OCI-LY3 (cell line): ENCODE measurements around the gene B4GALT2.

Experiments
- EZH2phosphoT487 ChIP-seq: fragments of 200-600 bp; shearing (Covaris generic); IDR thresholded peaks from 2 replicates; pipeline ENCODE4 v1.6.1; 2018; ENCODE audit warnings: antibody characterized with exemption, mixed run types, low read depth
- TF ChIP-seq, protein P1 (sequence below): fragments of 200-600, 300-600 bp; sonication (generic); IDR thresholded peaks from 2 replicates; pipeline ENCODE4 v1.5.1; 2014; ENCODE audit warnings: antibody characterized with exemption, low read length, low read depth

GRCh38 chr1:44012404-44012803 is 33.4 kb downstream of the B4GALT2 start:
- TF ChIP-seq, protein P1, sequence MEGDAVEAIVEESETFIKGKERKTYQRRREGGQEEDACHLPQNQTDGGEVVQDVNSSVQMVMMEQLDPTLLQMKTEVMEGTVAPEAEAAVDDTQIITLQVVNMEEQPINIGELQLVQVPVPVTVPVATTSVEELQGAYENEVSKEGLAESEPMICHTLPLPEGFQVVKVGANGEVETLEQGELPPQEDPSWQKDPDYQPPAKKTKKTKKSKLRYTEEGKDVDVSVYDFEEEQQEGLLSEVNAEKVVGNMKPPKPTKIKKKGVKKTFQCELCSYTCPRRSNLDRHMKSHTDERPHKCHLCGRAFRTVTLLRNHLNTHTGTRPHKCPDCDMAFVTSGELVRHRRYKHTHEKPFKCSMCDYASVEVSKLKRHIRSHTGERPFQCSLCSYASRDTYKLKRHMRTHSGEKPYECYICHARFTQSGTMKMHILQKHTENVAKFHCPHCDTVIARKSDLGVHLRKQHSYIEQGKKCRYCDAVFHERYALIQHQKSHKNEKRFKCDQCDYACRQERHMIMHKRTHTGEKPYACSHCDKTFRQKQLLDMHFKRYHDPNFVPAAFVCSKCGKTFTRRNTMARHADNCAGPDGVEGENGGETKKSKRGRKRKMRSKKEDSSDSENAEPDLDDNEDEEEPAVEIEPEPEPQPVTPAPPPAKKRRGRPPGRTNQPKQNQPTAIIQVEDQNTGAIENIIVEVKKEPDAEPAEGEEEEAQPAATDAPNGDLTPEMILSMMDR = no peak
- no peak for TF ChIP-seq EZH2phosphoT487
